ENCODE measurements around the gene SPATS2L.

The SPATS2L gene

GRCh38 chr2:200417366-200417765 lies 110.9 kb downstream of the SPATS2L start:
- DNase-seq = no peak

- no peak for DNase-seq
Measured at GRCh38 chr2:200418399-200418798, 111.9 kb downstream of the SPATS2L start.

DNA sequence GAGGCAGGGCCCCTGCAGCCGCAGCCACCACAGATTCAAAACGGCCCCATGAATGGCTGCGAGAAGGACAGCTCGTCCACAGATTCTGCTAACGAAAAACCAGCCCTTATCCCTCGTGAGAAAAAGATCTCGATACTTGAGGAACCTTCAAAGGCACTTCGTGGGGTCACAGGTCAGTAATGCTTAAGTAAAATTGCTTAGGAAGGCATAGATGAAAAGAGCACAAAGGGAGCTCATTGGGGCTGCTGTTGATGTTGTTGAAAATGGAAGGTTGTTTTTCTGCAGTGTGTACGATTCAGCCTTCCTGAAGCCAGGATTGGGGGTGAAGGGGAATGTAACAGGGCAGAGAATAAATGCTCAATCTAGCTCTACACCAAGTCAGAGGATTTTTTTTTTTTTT lies 112.8 kb downstream of the SPATS2L start:
- no peak for DNase-seq

DNA sequence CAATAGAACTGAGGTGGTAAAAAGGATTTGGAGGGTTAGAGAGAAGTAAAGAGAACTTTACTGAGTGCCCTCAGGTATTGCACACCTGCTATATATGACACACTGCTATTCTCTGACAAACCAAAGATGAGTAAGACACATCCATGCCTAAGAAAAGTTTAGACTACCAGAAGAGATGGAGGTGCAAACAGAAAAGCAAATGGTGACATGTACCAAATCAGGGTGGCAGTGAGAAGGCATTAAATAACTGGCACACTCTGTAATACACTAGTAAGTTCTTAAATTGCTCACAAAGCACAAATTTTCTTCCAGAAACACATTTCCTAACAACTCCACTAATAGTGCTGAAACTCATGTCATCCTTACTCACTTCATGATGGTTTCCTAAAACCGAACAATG lies 114.8 kb downstream of the SPATS2L start:
- no peak for DNase-seq

DNA sequence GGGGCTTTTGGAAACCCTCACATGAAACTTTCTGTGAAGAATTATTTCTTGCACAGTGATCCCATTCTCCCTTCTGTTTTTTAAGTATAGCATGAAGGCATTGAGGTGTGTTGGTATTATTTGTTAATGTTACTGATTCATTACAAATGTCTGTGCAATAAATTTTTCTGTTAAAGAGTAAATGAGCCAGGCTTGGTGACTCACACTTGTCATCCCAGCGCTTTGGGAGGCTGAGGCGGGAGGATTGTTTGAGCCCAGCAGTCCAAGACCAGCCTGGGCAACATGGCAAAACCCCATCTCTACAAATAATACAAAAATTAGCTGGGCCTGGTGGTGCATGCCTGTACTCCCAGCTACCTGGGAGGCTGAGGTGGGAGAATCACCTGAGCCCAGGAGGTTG lies 115.6 kb downstream of the SPATS2L start:
- DNase-seq = no peak

- no peak for DNase-seq
Measured at GRCh38 chr2:200422532-200423261, 116.2 kb downstream of the SPATS2L start.

- no peak for DNase-seq
Measured at GRCh38 chr2:200423541-200423940, 117.0 kb downstream of the SPATS2L start.

GRCh38 chr2:200425026-200425821 lies 118.7 kb downstream of the SPATS2L start:
- no peak for DNase-seq

DNA sequence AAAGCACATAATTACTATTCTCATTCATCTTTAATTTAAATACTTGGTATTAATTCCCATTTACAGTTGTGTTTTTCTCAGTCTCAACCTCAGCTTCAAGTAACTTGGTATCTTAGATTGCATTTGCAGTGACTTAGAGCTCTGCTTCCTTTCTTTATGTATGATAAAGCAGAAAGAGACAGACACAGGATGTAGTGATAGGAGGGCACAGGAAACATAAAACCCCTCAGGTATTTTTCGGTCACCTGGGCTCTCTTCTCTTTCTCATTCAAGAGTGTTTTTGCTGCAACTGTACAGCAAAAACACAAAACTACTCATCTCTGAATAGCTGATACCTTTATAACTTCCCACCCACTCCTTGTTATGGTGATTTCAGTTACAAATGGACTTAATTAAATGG lies 120.3 kb downstream of the SPATS2L start:
- DNase-seq = no peak

DNA sequence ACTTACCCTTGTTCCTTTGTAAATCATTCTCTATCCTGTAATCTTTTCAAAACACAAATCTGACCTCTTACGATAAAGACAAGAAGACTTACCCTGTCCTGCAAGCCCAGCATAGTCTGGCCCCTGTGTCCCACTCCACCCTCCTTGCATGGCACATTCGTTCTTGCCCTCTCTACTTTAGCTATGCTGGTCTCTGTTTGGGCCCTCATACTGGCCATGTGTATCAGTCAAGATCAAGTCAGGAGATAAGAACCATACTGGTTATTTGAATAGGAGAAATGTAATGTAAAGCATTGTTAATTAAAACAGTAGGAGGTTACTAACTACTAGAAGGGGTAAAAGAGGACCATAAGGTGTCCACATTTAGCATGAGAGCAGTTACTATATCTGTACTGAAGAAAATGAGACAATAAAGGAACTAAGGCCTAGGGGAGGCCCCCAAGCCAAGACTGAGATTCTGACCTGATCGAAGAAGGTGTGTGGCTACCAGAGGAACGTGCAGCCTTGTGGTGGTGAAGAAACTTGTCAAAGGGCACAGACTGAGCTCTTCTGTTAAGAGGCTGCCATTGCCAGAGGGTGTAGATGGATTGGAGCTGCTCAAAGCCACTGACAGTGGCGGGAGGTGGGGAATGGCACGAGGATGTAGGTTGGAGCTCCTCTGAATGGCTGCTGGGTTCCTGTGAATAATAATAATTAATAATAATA lies 122.6 kb downstream of the SPATS2L start:
- DNase-seq = no peak

- no peak for DNase-seq
Measured at GRCh38 chr2:200430017-200430416, 123.5 kb downstream of the SPATS2L start.

DNA sequence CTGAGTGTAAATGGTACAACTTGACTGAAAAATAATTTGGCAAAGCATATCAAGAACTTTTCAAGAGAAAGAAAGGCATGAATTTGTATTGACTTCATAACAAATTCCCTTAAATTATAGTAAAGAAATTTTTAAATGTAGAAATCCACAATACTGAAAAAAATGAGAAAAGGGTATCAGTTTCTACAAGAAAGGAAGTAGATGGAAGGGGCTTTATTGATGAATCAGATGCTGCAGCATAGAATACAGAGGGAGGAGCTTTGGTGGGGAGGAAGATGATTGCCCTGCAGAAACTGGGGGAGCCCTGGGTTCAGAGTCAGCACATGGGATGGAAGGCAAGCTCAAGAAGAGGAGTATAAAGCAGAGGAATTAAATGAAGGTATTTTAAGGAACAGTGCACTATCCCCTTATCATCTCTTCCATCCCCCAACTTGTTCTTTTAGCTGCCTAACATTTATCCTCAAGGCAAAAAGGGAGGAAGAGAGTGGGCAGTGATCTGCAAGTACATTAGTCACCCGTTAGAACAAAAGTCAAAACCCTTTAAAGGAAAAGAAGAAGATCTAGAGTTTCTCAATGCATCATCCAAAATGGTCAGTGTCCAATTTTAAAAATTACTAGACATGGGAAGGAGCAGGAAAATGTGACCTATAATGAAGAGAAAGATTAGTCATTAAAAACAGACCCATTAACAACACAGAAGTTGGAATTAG lies 125.7 kb downstream of the SPATS2L start:
- no peak for DNase-seq

DNA sequence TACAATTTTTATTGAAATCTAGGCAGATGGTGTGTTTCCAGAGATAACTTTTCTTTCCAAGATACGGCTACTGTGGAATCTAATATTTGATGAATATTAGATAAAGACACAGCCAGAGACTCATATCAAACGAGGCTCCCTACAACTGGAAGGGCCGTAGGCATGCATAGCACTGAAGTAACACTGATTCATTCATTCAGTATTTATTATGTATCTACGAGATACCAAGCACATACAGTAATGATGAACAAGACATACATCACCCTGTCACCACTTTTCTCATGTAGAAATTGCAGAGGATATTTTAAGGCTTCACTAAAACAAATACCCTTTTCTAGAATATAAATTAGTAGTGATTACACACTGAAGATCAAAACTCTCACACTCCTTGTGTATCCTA lies 128.9 kb downstream of the SPATS2L start:
- no peak for DNase-seq

DNA sequence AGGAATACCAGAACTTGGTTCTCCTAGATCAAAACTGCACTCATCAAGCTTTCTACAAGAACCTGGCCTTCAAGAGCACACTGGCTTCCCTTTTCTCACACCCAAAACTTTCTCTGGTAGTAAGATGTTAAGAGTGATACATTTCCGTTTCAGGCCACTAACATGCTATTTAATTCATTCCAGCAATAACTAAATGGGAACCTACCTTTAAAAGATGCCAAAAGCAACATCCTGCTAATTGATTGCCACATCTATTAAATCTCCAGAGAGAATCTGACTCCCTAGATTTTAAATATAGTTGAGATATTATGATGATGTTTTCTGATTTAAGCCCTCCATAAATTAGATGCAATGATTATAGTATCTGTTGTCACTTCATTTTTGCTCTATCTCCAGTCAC lies 131.8 kb downstream of the SPATS2L start:
- no peak for DNase-seq

DNA sequence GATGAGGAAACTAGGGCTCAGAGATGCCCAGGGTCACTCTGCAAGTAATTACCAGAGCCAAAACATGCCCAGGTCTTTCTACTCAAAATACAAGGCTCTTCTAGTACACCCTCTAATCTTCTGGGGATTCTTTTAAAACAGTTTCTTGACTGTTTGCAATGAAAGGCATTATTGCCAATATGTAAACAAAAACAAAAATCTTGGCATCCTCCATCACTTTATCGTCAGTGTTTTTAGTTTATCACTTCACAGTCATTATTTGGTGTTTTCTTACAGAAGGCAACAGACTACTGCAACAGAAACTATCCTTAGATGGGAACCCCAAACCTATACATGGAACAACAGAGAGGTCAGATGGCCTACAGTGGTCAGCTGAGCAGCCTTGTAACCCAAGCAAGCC lies 132.4 kb downstream of the SPATS2L start:
- DNase-seq = no peak

- DNase-seq = no peak
Measured at GRCh38 chr2:200439981-200440380, 133.5 kb downstream of the SPATS2L start.

DNA sequence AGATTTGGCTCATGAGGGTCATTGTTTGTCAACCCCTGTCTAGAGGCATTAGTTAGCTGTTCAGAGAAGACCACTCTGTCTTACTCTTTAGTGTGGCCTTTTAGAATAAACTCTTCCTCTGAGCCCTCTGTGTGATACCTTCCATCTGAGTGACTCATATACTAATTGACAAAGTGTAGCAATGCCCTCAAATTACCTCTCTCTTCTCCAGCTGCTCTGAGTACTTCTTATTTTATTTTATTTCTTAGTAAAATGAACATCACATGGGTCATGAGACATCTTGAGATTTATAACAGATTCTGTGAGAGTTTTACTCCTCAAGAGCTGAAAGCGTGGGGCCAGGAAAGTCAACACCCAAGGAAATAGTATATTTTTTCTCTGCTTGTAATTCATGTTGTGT lies 136.0 kb downstream of the SPATS2L start:
- DNase-seq = no peak

DNA sequence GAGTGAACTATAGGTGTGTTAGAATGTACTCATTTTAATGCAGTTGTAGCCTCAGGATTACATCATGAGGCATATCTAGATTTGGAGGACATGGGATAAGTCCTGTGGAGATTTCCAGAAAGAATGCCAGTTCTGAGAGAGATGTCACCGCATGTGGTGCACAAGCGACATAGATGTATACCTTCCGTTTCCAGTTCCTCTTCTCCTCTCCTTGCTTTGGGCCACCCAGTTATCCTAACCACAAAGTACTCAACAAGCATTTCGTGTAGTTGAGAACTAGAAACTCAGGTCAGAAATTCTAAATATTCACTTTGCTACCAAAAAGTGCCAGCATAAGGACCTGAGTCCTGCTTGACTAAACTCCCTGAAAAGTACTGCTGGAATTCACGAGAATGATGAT lies 136.9 kb downstream of the SPATS2L start:
- DNase-seq = no peak

DNA sequence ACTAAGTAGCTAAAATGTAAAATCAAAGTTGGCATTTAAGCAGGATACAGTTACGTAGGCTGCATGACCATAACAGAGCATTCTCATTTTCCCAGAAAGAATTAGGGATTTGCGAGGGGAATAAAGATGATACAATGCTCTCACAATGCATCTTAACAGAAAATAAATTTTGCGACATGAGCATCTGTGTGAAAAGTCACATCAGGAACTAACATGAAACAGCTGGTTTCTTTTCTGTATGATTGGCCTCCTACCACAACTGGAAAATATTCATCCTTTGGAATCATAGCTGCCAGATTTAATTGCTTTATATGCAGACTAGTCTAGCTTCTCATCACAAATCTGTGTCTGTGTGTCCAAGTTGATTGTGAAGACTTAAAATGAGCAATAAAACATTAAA lies 137.4 kb downstream of the SPATS2L start:
- no peak for DNase-seq

GRCh38 chr2:200444530-200444929 lies 138.0 kb downstream of the SPATS2L start:
- no peak for DNase-seq

DNA sequence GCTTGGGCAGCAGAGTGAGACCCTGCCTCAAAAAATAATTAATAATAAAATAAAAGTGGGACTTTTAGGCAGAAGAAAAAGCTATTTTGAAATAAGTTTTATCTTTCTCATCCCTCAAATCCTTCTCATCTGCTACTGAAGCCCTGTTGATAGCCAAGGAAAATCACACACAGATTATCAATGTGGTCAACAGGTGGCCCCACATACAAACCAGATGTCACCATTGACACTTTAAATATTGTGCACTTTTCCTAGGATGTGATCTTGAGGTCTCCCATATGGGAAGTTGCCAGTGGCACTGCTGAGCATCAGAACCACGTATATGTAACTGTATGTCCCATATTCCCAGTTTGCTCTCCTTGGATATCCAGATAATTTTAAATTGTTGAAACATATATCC lies 138.8 kb downstream of the SPATS2L start:
- DNase-seq = no peak

- no peak for DNase-seq
Measured at GRCh38 chr2:200446612-200447011, 140.1 kb downstream of the SPATS2L start.
